GM19035 (cell line): ENCODE measurements around the gene PCBP1.
A peak's percentile ranks its signal among the peaks of the same experiment; 100 is the strongest.
"Not testable (repeated sequence)": the region's sequence is repeated elsewhere in the genome, so short reads cannot be mapped to it uniquely, and the experiment has no call there.

Experiments used
- ATAC-seq: cut with Tn5 transposase; IDR thresholded peaks from one replicate; pipeline ENCODE4 v1.9.1; 2021; ENCODE audit not compliant: unreplicated experiment

The PCBP1 gene

DNA sequence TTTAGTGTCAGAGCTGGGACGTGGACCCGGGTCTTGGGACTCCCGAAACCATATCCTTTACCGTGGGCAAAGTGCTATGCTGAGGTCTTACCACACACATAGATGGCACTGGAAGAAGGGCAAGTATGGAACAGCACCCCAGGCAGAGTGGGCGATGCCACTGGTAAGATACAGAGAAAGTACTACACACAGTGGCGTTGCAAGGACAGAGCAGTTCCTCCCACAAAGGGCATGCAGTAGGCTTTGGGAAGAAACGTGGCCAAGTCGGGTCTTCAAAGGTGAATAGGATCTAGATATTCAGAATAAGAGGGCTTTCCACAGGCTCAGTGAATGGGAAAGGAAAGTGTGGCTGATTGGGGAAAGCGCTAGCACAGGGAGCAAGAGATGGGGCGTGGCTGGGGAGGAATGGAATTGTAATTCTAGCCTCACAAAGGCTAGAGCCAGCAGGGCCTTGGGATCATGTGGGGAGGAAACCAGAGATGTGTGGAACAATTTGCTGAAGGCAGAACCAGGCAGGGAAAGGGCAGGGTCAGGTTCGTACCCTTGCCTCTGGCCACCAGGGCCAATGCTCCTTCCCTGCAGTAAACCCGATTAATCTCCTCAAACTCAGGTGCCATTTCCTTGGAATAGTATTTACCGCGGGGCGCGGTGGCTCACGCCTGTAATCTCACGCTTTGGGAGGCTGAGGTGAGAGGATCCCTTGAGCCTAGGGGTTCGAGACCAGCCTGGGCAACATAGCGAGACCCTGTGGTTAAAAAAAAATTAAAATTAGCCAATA, 36.0 kb downstream of the PCBP1 start:
- ATAC-seq = no peak

DNA sequence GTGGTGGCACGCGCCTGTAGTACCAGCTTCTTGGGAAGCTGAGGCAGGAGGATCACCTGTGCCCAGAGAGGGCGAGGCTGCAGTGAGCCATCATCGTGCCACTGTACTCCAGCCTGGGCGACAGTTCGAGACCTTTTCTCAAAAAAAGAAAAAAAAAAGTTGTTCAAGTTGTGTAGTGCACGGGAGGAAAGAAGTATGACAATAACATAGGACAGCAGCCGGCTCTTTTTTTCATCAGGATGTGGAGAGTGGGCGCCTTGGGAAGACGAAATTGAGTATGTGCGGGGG, 36.5 kb downstream of the PCBP1 start:
- no peak for ATAC-seq

GRCh38 chr2:70124983-70125480, 37.8 kb downstream of the PCBP1 start:
- peak; percentile 40 for ATAC-seq

DNA sequence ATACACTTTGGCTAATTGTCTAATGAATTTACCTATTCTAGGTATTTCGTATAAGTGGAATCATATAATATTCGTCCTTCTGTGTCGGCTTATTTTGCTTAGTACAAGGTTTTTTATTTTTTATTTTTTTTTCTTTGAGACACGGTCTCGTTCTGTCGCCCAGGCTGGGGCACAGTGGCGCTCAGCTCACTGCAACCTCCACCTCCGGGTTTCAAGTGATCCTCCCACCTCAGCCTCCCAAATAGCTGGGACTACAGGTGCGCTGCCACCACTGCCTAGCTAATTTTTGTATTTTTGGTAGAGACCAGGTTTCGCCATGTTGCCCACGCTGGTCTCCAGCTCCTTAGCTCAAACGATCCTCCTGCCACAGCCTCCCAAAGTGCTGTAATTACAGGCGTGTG, 38.2 kb downstream of the PCBP1 start:
- ATAC-seq = no peak

DNA sequence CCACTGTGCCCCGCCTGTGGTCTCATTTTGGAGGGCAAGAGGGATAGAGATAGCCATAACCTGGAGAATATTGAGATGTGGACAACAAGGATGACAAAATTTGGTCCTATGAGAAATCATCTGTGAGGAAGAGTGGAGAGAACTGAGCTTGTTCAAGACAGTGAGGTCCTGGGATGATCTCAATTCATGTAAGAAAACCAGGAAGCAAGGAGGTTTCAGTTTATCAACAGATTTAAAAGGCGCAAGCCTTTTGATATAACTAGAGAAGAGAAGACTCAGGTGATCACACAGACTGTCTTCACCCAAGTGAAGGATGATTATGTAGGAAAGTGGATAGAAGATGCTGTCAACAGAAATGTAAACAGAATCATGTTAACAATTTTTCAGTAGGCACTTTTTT, 39.1 kb downstream of the PCBP1 start:
- no peak for ATAC-seq

GRCh38 chr2:70128005-70128404, 40.7 kb downstream of the PCBP1 start:
- no peak for ATAC-seq

DNA sequence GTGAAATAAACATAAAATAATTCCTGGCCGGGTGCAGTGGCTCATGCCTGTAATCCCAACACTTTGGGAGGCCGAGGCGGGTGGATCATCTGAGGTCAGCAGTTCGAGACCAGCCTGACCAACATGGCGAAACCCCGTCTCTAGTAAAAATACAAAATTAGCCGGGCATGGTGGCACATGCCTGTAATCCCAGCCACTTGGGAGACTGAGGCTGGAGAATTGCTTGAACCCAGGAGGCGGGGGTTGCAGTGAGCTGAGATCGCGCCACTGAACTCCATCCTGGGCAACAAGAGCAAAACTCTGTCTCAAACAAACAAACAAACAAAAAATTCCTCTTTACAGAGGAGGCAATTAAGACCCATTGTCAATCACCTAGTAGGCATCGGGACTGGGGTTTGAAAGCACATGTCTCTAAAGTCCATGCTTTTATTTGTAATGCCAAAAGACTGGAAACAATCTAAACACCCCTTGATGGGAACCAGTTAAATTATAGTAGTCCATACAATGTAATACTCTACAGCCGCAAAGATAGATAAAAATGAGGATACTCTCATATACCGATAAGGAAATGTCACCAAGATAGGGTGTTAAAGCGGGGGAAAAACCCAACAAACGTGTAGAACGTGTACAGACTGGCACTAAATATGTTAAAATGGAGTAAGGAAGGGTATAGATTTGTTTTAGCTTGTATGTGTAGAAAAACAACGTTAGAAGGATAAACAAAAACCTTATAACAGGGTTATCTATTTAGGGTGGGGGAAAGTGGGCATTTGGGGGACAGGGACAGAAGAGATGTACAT, 44.3 kb downstream of the PCBP1 start:
- not testable (repeated sequence) for ATAC-seq

DNA sequence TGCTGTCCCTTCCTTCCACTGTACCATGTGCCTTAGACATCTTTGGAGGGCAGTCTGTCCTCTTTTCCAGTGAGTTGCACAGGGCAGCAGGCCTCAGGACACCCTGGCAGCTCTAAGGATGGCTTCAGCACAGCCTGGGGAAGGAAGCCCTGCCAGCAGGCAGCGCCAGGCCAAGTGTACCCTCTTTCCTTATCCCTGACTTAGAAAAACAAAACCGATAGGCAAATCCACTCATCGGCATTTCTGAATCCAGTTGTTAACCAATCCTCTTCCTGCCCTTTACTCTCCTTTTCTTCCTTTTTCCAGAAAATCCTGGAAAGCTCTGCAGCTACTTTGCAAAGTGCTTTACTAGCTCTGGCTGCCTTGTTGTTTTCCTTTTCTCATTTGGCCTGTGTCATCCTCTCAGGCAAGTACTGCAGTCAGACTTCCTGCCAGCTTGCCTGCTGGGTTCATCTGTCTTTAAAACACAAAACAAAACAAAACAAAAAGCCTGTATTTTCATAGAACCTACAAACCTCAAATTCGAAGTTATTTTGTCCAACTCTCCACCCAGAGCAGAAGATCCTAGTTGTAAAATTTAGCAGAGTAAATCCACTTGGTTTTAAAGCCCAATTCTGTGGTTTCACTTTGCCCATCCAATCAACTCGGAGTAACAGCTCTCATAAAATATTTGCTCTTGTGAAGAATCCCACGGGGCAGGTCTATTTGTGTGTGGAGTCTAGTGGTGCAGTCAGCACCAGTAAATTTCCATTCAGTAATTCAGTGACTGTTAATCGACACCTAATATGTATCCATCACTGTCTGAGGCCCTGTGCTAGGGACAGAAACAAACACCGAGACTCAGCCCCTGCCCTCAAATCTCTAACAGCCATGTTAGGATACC, 45.2 kb downstream of the PCBP1 start:
- ATAC-seq = peak; percentile 47

- no peak for ATAC-seq
Measured at GRCh38 chr2:70133127-70133452, 45.8 kb downstream of the PCBP1 start.

GRCh38 chr2:70133491-70134322, 46.4 kb downstream of the PCBP1 start:
- ATAC-seq = no peak

- not testable (repeated sequence) for ATAC-seq
Measured at GRCh38 chr2:70134323-70134983, 47.2 kb downstream of the PCBP1 start.
